NT2/D1 (cell line): Measurements from ENCODE around the gene LSP1.
"Not testable (repeated sequence)": the region's sequence is repeated elsewhere in the genome, so short reads cannot be mapped to it uniquely, and the experiment has no call there.

ENCODE experiments used
- DNase-seq: peaks from one replicate; pipeline ENCODE4 v3.0.0-alpha.2; 2011; ENCODE audit warnings: low read depth, low spot score
- H3K27me3 ChIP-seq: 2 replicates; pipeline ENCODE4 v1.6.0; 2011; ENCODE audit warnings: mild to moderate bottlenecking; ENCODE audit not compliant: insufficient read length, insufficient read depth
- H3K36me3 ChIP-seq: 2 replicates; pipeline ENCODE4 v1.6.1; 2011; ENCODE audit warnings: mild to moderate bottlenecking, low read length, mixed read lengths; ENCODE audit not compliant: insufficient read depth, insufficient read length
- H3K4me1 ChIP-seq: 2 replicates; pipeline ENCODE4 v1.5.1; 2011; ENCODE audit not compliant: insufficient read depth, insufficient read length
- H3K4me3 ChIP-seq: 2 replicates; pipeline ENCODE4 v1.5.1; 2011; ENCODE audit warnings: low read depth; ENCODE audit not compliant: insufficient read length
- H3K9ac ChIP-seq: 2 replicates; pipeline ENCODE4 v1.6.0; 2011; ENCODE audit warnings: low read depth; ENCODE audit not compliant: insufficient read length
- H3K9me3 ChIP-seq: 2 replicates; pipeline ENCODE4 v1.5.1; 2011; ENCODE audit warnings: mild to moderate bottlenecking, low read length; ENCODE audit not compliant: insufficient read depth
- SUZ12 ChIP-seq: IDR thresholded peaks from 2 replicates; pipeline ENCODE4 v1.6.1; 2011; ENCODE audit not compliant: insufficient read length, insufficient read depth; ENCODE audit errors: extremely low read depth
- YY1 ChIP-seq: IDR thresholded peaks from 2 replicates; pipeline ENCODE4 v1.6.1; 2011; ENCODE audit not compliant: insufficient read length, insufficient read depth
- ZNF274 ChIP-seq: IDR thresholded peaks from 2 replicates; pipeline ENCODE4 v1.6.1; 2011; ENCODE audit warnings: mild to moderate bottlenecking, low read depth, low read length

Gene LSP1

DNA sequence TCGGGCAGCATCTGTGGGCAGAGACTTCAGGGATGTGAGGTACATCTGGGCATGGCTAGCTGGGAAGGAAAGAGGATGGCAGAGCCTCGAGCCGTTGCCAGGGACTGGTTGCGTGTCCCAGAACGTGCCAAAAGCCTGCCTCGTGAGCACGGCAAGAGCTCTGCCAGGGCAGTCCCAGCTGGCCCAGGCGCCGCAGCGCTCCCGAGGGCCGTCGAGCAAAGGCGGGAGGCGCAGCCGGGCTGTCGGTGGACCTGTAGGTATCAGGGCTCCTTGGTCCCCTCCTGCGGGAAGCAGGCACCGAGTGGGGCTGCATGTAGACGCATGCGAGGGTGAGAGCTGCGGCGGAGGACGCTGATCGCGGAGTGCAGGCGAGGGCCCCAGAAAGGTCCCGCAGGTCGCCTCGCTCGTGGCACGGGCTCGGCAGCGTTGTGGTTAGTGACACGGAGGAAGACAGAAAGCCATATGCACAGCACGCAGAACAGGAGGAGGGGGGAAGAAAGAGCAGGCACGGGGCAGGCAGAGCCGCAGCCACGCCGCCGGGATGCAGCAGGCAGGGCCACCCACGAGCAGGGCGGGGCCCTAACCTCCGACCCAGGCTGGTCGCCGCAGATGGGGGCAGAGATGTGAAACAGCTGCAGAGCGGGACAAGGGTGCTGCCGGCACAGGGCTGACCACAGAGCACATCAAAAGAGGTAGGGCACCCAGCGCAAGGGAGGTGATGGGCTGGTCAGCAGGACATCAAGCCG lies 18.0 kb downstream of the LSP1 start:
- Histone ChIP-seq H3K9me3 (no peaks in the 10 kb centered on the region), H3K27me3 (peaks cover 10% of the 10 kb centered on the region), H3K9ac (no peak overlapping the region), H3K4me1 (peaks cover 22% of the 10 kb centered on the region), H3K4me3 (no peak overlapping the region), H3K36me3 (no peaks in the 10 kb centered on the region)
- TF ChIP-seq YY1 = no peak
- no peak for DNase-seq

GRCh38 chr11:1871531-1871930 lies 18.6 kb downstream of the LSP1 start:
- no peak for DNase-seq
- Histone ChIP-seq H3K27me3 (peaks cover 8% of the 10 kb centered on the region), H3K9me3 (no peaks in the 10 kb centered on the region), H3K36me3 (no peaks in the 10 kb centered on the region), H3K4me3 (no peak overlapping the region), H3K4me1 (peaks cover 23% of the 10 kb centered on the region), H3K9ac (no peak overlapping the region)
- no peak for TF ChIP-seq YY1
- no peak for TF ChIP-seq SUZ12
- no peak for TF ChIP-seq ZNF274

DNA sequence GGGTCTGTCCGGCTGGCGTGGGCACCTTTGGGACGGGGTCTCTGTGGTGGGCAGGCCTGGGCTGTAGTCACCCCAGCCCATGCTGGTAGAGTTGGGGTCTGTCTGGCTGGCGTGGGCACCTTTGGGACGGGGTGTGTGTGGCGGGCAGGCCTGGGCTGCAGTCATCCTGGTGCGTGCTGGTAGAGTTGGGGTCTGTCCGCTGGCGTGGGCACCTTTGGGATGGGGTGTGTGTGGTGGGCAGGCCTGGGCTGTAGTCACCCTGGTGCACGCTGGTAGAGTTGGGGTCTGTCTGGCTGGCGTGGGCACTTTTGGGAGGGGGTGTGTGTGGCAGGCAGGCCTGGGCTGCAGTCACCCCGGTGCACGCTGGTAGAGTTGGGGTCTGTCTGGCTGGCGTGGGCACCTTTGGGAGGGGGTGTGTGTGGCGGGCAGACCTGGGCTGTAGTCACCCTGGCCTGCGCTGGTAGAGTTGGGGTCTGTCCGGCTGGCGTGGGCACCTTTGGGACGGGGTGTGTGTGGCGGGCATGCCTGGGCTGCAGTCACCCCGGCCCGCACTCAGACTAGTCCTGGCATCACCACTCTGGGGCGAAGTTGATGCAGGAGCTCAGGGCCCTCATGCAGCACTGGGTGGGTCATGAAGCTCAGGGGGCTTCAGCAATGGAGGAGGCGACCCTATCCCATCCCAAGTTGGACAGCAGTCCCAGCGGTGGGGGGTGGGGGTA lies 19.5 kb downstream of the LSP1 start:
- peaks cover 8% of the 10 kb centered on the region for H3K27me3 ChIP-seq
- no peaks in the 10 kb centered on the region for H3K9me3 ChIP-seq
- H3K4me3 ChIP-seq = no peak overlapping the region
- H3K9ac ChIP-seq = no peak overlapping the region
- no peak for DNase-seq
- TF ChIP-seq SUZ12 (no peak), ZNF274 (no peak), YY1 (no peak)
- peaks cover 27% of the 10 kb centered on the region for H3K4me1 ChIP-seq
- H3K36me3 ChIP-seq = no peaks in the 10 kb centered on the region

DNA sequence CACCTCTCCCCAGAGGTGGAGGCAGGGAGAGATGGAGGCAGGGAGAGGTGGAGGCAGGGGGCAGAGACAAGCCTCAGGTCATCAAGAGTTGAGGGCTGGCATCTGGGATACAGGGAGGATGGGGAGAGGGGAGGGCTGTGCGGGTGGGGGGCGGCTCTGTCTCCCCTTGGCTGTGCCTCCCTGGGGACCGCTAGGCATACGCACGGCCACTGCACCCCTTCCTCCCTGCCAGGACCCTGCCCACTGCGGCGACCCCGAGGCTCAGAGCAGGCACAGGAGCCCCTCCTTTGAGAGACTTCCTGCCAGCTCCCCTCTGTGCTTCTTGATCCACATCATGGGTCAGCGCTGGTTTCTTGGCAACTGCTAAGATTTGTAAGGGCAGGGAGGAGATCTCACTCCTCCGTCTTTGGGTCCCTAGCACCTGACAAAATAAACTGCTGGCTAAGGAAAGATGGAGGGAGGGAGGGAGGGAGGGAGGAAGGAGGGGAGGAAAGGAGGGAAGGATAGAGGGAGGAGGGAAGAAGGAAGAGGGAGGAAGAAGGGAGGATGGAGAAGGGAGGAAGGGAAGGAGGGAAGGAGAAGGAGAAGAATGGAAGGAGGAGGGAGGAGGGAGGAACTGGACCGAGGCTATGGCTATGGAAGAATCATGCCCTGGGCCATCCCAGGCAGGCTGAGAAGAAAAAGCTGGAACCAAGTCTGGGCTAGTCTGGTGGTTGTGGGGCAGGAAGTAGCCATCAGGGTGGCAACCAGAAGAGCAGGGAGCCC lies 20.3 kb downstream of the LSP1 start:
- DNase-seq = no peak
- TF ChIP-seq ZNF274 = no peak
- TF ChIP-seq YY1 = no peak
- no peak for TF ChIP-seq SUZ12
- Histone ChIP-seq H3K27me3 (peaks cover 8% of the 10 kb centered on the region), H3K9ac (no peak overlapping the region), H3K9me3 (no peaks in the 10 kb centered on the region), H3K4me1 (peaks cover 29% of the 10 kb centered on the region), H3K4me3 (no peak overlapping the region), H3K36me3 (no peaks in the 10 kb centered on the region)

DNA sequence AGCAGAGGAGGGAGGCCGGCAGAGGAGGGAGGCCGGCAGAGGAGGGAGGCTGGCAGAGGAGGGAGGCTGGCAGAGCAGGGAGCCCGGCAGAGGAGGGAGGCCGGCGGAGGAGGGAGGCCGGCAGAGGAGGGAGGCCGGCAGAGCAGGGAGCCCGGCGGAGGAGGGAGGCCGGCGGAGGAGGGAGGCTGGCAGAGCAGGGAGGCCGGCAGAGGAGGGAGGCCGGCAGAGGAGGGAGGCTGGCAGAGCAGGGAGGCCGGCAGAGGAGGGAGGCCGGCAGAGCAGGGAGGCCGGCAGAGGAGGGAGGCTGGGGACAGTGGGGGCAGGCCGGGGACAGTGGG lies 20.9 kb downstream of the LSP1 start:
- not testable (repeated sequence) for H3K9ac ChIP-seq, H3K36me3 ChIP-seq, H3K9me3 ChIP-seq, H3K4me3 ChIP-seq, H3K27me3 ChIP-seq, DNase-seq
- H3K4me1 ChIP-seq = peaks cover 27% of the 10 kb centered on the region

GRCh38 chr11:1874441-1875092 lies 21.7 kb downstream of the LSP1 start:
- not testable (repeated sequence) for H3K4me3 ChIP-seq, H3K36me3 ChIP-seq, H3K27me3 ChIP-seq, H3K9me3 ChIP-seq, H3K9ac ChIP-seq, DNase-seq
- H3K4me1 ChIP-seq = peaks cover 27% of the 10 kb centered on the region

DNA sequence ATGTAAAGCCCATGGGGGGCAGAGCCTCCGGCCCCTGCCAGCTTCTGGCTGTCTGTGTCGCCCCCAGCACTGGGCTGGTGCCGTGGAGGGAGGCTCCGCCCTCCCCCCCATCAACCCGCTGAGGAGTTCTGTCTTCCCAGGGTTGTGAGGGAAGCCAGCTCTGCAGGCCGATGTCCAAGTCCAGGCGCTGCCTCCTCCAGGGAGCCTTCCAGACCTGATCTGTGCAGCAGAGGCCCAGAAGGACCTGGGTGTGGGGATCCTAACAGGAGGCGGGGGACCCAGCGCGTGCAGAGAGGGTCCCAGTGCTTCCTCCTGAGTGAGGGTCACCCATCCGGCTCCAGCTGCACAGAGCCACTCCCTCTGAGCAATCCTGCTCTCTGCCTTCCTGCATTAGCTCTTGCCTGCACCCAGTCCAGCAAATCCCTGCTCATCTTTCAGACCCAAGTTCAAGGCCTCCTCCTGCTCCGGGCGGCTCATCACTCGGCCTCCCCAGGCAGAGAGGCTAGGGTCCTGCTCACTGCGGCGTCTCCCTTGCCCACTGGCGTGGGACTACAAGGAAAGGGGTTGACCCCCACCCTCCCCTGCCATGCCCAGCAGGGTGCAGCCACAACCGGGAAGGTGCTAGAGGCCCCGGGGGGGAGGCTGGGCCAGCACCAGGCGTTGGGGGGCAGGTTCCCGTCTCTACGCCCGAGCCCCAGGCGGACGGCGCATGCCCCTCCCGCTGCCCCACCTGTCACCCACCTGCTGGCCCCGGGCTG lies 22.4 kb downstream of the LSP1 start:
- Histone ChIP-seq H3K4me3 (no peak overlapping the region), H3K27me3 (peaks cover 7% of the 10 kb centered on the region), H3K36me3 (no peaks in the 10 kb centered on the region), H3K4me1 (peaks cover 29% of the 10 kb centered on the region), H3K9ac (no peak overlapping the region), H3K9me3 (no peaks in the 10 kb centered on the region)
- TF ChIP-seq SUZ12 (no peak), YY1 (no peak), ZNF274 (no peak)
- no peak for DNase-seq

- not testable (repeated sequence) for H3K9me3 ChIP-seq, H3K27me3 ChIP-seq, DNase-seq, H3K36me3 ChIP-seq, H3K4me3 ChIP-seq
- Histone ChIP-seq H3K9ac (peak overlapping the region; percentile 79), H3K4me1 (peaks cover 26% of the 10 kb centered on the region)
Observed at GRCh38 chr11:1875851-1876301, 23.0 kb downstream of the LSP1 start.
